HCT116 (cell line): ENCODE measurements around the gene PFKP. TPM values are rescaled to one million over a fixed set of nuclear protein-coding genes. Genes with fewer than 3 reads are reported as not detected.

Experiments used
- ATAC-seq: fragments of 200-7000 bp; cut with Tn5 transposase; 2 replicates; pipeline ENCODE4 v1.9.1; 2020; ENCODE audit warnings: mild to moderate bottlenecking, moderate library complexity
- BruUV-seq: library from RNA; stranded (reverse); fragments of 400-500 nt; replicated peaks from 2 replicates; lab custom pipeline; 2021; lab: Mats Ljungman, UMichigan
- CTCF ChIA-PET: fragments of 300-600 bp; sonication (Branson Sonifier 250); formaldehyde crosslinking; loops from one replicate; lab custom pipeline; 2021; ENCODE audit warnings: antibody characterized with exemption; lab: Charles Lee
- POLR2A ChIA-PET: fragments of 300-600, 350-600 bp; sonication (Branson Sonifier 250); formaldehyde crosslinking; loops from one replicate; lab custom pipeline; 2021; ENCODE audit warnings: antibody characterized with exemption; lab: Charles Lee
- RAD21 ChIA-PET, 2 experiments: fragments of 300-600 bp; sonication (Branson Sonifier 250); formaldehyde crosslinking; loops; one replicate each; lab custom pipeline; 2023; ENCODE audit warnings: low total read pairs in 2 of 2; ENCODE audit not compliant: uncharacterized antibody in 2 of 2, unreplicated experiment in 2 of 2, low non-redundant PET in 1 of 2; lab: Charles Lee
- DNase-seq: peaks from one replicate; pipeline ENCODE4 v3.0.0-alpha.2; 2010; ENCODE audit warnings: low read depth, low spot score
- H2AFZ ChIP-seq: fragments of 200-600 bp; shearing (Covaris generic), sonication (generic); 2 replicates; pipeline ENCODE4 v1.6.1; 2017; ENCODE audit warnings: low read depth, mixed run types, mixed read lengths, antibody characterized with exemption, low read length; ENCODE audit not compliant: poor library complexity, severe bottlenecking
- H3K27ac ChIP-seq: 2 replicates; pipeline ENCODE4 v1.5.1; 2012; ENCODE audit warnings: low read depth, low read length
- H3K27me3 ChIP-seq: fragments of 200-600 bp; sonication (generic); 2 replicates; pipeline ENCODE4 v1.6.1; 2016; ENCODE audit warnings: mixed run types, low read length, mixed read lengths; ENCODE audit not compliant: insufficient read depth
- H3K36me3 ChIP-seq, 2 experiments: fragments of 200-500 bp in 1 of 2; fragments of 200-600 bp in 1 of 2; sonication (Bioruptor generic) in 1 of 2; sonication (generic) in 1 of 2; 2 replicates each; pipeline versions ENCODE4 v1.5.1 to v1.6.1; 2014 to 2016; ENCODE audit warnings: low read length in 2 of 2, inconsistent platforms in 1 of 2, mixed read lengths in 1 of 2, mixed run types in 1 of 2; ENCODE audit not compliant: insufficient read depth in 2 of 2, control insufficient read depth in 1 of 2
- H3K4me1 ChIP-seq, 2 experiments: fragments of 200-600 bp in 1 of 2; sonication (generic) in 1 of 2; 2 replicates each; pipeline versions ENCODE4 v1.5.1 to v1.6.1; 2012 to 2017; ENCODE audit warnings: low read length in 2 of 2, inconsistent platforms in 1 of 2, mild to moderate bottlenecking in 1 of 2, mixed read lengths in 1 of 2, mixed run types in 1 of 2, moderate library complexity in 1 of 2; ENCODE audit not compliant: insufficient read depth in 2 of 2, control insufficient read depth in 1 of 2
- H3K4me2 ChIP-seq: fragments of 200-600 bp; sonication (generic); 2 replicates; pipeline ENCODE4 v1.6.1; 2017; ENCODE audit warnings: mixed run types, low read length, mixed read lengths
- H3K4me3 ChIP-seq, 2 experiments: fragments of 200-600 bp in 1 of 2; sonication (generic) in 1 of 2; replicated peaks in 1 of 2; 2 replicates each; pipeline ENCODE4 v1.5.1; 2011 to 2016; ENCODE audit warnings: low read length in 2 of 2, control low read depth in 1 of 2, low read depth in 1 of 2, mild to moderate bottlenecking in 1 of 2, mixed read lengths in 1 of 2, mixed run types in 1 of 2
- H3K79me2 ChIP-seq: fragments of 200-600 bp; sonication (generic); 2 replicates; pipeline ENCODE4 v1.6.1; 2017; ENCODE audit warnings: mild to moderate bottlenecking, mixed run types, low read length, moderate library complexity, mixed read lengths; ENCODE audit not compliant: insufficient read depth
- H3K9ac ChIP-seq: fragments of 200-600 bp; sonication (generic); 2 replicates; pipeline ENCODE4 v1.6.1; 2016; ENCODE audit warnings: low read length, mixed read lengths
- H3K9me2 ChIP-seq: fragments of 200-600 bp; sonication (generic), shearing (Covaris generic); 2 replicates; pipeline ENCODE4 v1.6.1; 2017; ENCODE audit warnings: mixed run types, mild to moderate bottlenecking, moderate library complexity; ENCODE audit not compliant: insufficient read depth
- H3K9me3 ChIP-seq, 2 experiments: fragments of 200-500 bp in 1 of 2; fragments of 200-600 bp in 1 of 2; sonication (Bioruptor generic) in 1 of 2; sonication (generic) in 1 of 2; 2 replicates each; pipeline ENCODE4 v1.6.1; 2014 to 2017; ENCODE audit warnings: low read length in 2 of 2, mixed read lengths in 2 of 2, inconsistent platforms in 1 of 2, low read depth in 1 of 2, mild to moderate bottlenecking in 1 of 2, mixed run types in 1 of 2, moderate library complexity in 1 of 2; ENCODE audit not compliant: control insufficient read depth in 1 of 2, insufficient read depth in 1 of 2
- H4K20me1 ChIP-seq: fragments of 200-600 bp; sonication (generic), shearing (Covaris generic); 2 replicates; pipeline ENCODE4 v1.6.1; 2017; ENCODE audit warnings: mixed run types, mild to moderate bottlenecking, moderate library complexity; ENCODE audit not compliant: insufficient read depth
- ATF3 ChIP-seq: IDR thresholded peaks from 2 replicates; pipeline ENCODE4 v1.6.1; 2012
- CBX3 ChIP-seq: IDR thresholded peaks from 2 replicates; pipeline ENCODE4 v1.6.1; 2012; ENCODE audit warnings: low read depth
- CEBPB ChIP-seq: IDR thresholded peaks from 2 replicates; pipeline ENCODE4 v1.6.1; 2012; ENCODE audit warnings: low read depth
- CTCF ChIP-seq, 3 experiments: fragments of 200-600 bp in 1 of 3; sonication (generic) in 1 of 3; IDR thresholded peaks in 2 of 3; conservative IDR thresholded peaks in 1 of 3; 2 replicates each; pipeline ENCODE4 v1.5.1; 2012 to 2017; ENCODE audit warnings: low read depth in 2 of 3, low read length in 2 of 3, antibody characterized with exemption in 1 of 3, borderline replicate concordance in 1 of 3, control low read depth in 1 of 3, mild to moderate bottlenecking in 1 of 3, mixed read lengths in 1 of 3, mixed run types in 1 of 3, moderate library complexity in 1 of 3; ENCODE audit not compliant: insufficient read depth in 1 of 3
- EGR1 ChIP-seq: IDR thresholded peaks from 2 replicates; pipeline ENCODE4 v1.6.1; 2012; ENCODE audit warnings: low read depth
- ELF1 ChIP-seq: IDR thresholded peaks from 2 replicates; pipeline ENCODE4 v1.6.1; 2012; ENCODE audit warnings: low read depth, borderline replicate concordance
- EZH2 ChIP-seq: fragments of 200-600 bp; sonication (generic); IDR thresholded peaks from 2 replicates; pipeline ENCODE4 v1.6.1; 2017; ENCODE audit warnings: antibody characterized with exemption, mixed run types
- FOSL1 ChIP-seq: IDR thresholded peaks from 2 replicates; pipeline ENCODE4 v1.6.1; 2012; ENCODE audit warnings: low read depth
- JUND ChIP-seq: IDR thresholded peaks from 2 replicates; pipeline ENCODE4 v1.6.1; 2012
- MAX ChIP-seq: IDR thresholded peaks from 2 replicates; pipeline ENCODE4 v1.6.1; 2012
- POLR2A ChIP-seq: IDR thresholded peaks from 2 replicates; pipeline ENCODE4 v1.7.0; 2011; ENCODE audit warnings: borderline replicate concordance; ENCODE audit not compliant: insufficient read depth, insufficient read length; ENCODE audit errors: extremely low read depth
- POLR2AphosphoS5 ChIP-seq: IDR thresholded peaks from 2 replicates; pipeline ENCODE4 v1.6.1; 2011; ENCODE audit warnings: mild to moderate bottlenecking, low read depth, low read length, moderate library complexity
- RAD21 ChIP-seq: IDR thresholded peaks from 2 replicates; pipeline ENCODE4 v1.6.1; 2012; ENCODE audit warnings: low read depth, mild to moderate bottlenecking
- REST ChIP-seq: IDR thresholded peaks from 2 replicates; pipeline ENCODE4 v1.6.1; 2012; ENCODE audit warnings: low read depth
- SP1 ChIP-seq: IDR thresholded peaks from 2 replicates; pipeline ENCODE4 v1.6.1; 2012; ENCODE audit warnings: low read depth
- SRF ChIP-seq: IDR thresholded peaks from 2 replicates; pipeline ENCODE4 v1.6.1; 2012; ENCODE audit warnings: low read depth
- TCF7L2 ChIP-seq: IDR thresholded peaks from 2 replicates; pipeline ENCODE4 v1.7.0; 2011; ENCODE audit warnings: borderline replicate concordance, inconsistent platforms; ENCODE audit not compliant: insufficient read depth, insufficient read length; ENCODE audit errors: extremely low read depth
- YY1 ChIP-seq: IDR thresholded peaks from 2 replicates; pipeline ENCODE4 v1.6.1; 2011; ENCODE audit warnings: low read length, low read depth, moderate library complexity, mild to moderate bottlenecking; ENCODE audit not compliant: insufficient replicate concordance; ENCODE audit errors: extremely low read depth
- ZBTB33 ChIP-seq: IDR thresholded peaks from 2 replicates; pipeline ENCODE4 v1.6.1; 2011; ENCODE audit warnings: mild to moderate bottlenecking, low read length, moderate library complexity; ENCODE audit not compliant: insufficient replicate concordance; ENCODE audit errors: extremely low read depth
- ZNF274 ChIP-seq: fragments of 200-500 bp; sonication (Bioruptor generic); IDR thresholded peaks from 2 replicates; pipeline ENCODE4 v1.6.1; 2014; ENCODE audit warnings: mild to moderate bottlenecking, low read depth, low read length, inconsistent platforms
- intact Hi-C: fragments of 100-400 bp; cut with micrococcal nuclease; formaldehyde crosslinking; loops from 2 replicates; pipeline ENCODE4 v1.10.0; 2022
- total RNA-seq: library from RNA; stranded (reverse); gene quantifications from one replicate; pipeline ENCODE4 v1.2.1, GENCODE V29; 2021; ENCODE audit not compliant: unreplicated experiment

The PFKP gene
- total RNA-seq, 1 experiment from 2014 or later: 237 TPM

GRCh38 chr10:3074985-3075600, 7.7 kb downstream of the PFKP start:
- H3K4me3 ChIP-seq: no peak overlapping the region
- DNase-seq (no peak), ATAC-seq (no peak)
- ChIA-PET RAD21 (no interaction called here), CTCF (no interaction called here), POLR2A (no interaction called here)
- BruUV-seq: no TSS peak
- H3K9me2 ChIP-seq: no peaks in the 10 kb centered on the region
- no peak overlapping the region for H3K9ac ChIP-seq
- TF ChIP-seq SRF (no peak), JUND (no peak), RAD21 (no peak), REST (no peak), CBX3 (no peak), ZNF274 (no peak), EGR1 (no peak), POLR2AphosphoS5 (no peak), FOSL1 (no peak), CEBPB (no peak), CTCF (IDR thresholded peaks at IDR 0.05 in 2 of 3, conservative IDR thresholded peaks at IDR 0.05 in 1 of 3; ENCODE audit: borderline replicate concordance in 1 of 3, insufficient read depth in 1 of 3, low read depth in 2 of 3, low read length in 2 of 3) (no peak), POLR2A (no peak), ZBTB33 (no peak), ATF3 (no peak), TCF7L2 (no peak), EZH2 (no peak), SP1 (no peak), MAX (no peak), YY1 (no peak), ELF1 (no peak)
- H4K20me1 ChIP-seq: peaks cover 40% of the 10 kb centered on the region; the same call in 1 of the 2 replicates
- no peak overlapping the region for H3K4me2 ChIP-seq
- H3K27me3 ChIP-seq: no peaks in the 10 kb centered on the region
- intact Hi-C loops: no loop called here
- H2AFZ ChIP-seq: no peak overlapping the region
- H3K9me3 ChIP-seq: no peaks in the 10 kb centered on the region
- peaks cover 45 to 75% of the 10 kb centered on the region in 2 experiments for H3K4me1 ChIP-seq
- H3K79me2 ChIP-seq: peaks cover 99% of the 10 kb centered on the region
- peaks cover 9 to 40% of the 10 kb centered on the region in 2 experiments for H3K36me3 ChIP-seq
- H3K27ac ChIP-seq: no peak overlapping the region
